GM21390 (cell line): ENCODE data around the gene HOXA3.

Source experiments
- ATAC-seq: cut with Tn5 transposase; IDR thresholded peaks from one replicate; pipeline ENCODE4 v1.9.1; 2021; ENCODE audit not compliant: unreplicated experiment

HOXA3 gene

DNA sequence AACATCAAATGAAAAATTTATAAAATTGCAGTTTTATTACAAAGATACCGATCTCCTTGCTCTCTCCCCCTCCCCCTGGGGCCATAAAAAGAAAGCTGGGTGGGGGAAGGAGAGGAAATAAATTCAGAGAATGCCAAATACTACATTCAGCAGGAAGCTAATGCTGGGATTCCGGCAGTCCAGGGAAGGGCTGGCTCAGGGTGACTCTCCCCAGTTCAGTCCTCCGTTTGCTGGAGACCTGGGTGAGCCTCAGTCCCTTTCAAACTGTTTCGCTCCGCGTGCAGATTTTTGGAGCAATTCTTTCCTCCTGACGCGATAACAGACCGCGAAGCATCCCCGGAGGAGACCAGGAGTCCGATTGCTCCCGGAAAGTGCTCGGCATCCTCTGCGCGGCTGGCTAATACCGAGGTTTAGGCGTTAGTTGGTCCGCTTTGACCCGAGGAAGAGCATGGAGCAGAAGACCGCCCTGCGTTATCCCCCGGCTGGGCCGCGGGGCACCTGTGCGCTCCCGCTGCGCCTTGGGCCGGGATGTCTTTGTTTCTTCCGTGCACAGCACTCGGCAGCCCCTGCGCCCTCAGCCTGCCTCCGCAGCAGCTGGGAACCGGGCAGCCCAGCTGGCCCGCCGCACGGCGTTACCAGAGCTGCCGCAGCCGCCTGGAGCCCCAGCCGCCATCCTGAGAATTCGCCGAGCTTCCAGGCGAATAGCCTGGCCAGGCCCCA is 46.0 kb downstream of the HOXA3 start:
- no peak for ATAC-seq

DNA sequence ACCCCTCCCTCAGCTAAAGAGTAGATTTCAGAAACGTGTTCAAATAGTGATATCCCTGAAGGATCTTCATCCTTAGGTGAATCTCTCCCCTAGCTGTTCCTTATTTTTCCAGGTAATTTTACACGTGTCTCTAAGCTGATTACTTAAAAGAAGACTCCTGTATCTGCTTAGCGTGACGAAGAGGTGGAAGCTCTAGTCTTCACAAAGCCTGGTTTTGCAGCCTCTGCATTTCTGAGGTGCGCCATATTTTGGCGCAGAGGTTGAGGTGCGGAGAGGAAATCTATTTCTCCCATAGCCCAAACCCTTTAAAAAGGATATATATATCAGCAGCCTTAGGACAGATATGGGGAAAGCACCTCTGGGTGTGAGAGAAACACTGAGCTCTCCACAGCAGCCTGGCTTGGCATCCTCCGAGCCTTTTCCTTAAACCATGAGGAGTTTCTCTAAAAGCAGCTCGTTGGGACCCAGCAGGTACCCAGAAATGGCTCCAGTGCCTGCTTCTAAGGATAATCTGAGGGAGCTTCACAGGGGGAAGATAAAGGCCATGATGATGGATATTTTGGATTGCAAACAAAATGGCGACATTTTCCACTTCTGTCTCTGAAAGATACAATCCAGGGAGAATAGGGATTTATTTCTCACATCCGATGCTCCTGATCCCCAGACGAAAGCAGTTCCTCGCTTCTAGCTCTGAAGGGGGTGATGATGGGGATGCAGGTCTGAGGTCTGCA is 46.9 kb downstream of the HOXA3 start:
- ATAC-seq: no peak

DNA sequence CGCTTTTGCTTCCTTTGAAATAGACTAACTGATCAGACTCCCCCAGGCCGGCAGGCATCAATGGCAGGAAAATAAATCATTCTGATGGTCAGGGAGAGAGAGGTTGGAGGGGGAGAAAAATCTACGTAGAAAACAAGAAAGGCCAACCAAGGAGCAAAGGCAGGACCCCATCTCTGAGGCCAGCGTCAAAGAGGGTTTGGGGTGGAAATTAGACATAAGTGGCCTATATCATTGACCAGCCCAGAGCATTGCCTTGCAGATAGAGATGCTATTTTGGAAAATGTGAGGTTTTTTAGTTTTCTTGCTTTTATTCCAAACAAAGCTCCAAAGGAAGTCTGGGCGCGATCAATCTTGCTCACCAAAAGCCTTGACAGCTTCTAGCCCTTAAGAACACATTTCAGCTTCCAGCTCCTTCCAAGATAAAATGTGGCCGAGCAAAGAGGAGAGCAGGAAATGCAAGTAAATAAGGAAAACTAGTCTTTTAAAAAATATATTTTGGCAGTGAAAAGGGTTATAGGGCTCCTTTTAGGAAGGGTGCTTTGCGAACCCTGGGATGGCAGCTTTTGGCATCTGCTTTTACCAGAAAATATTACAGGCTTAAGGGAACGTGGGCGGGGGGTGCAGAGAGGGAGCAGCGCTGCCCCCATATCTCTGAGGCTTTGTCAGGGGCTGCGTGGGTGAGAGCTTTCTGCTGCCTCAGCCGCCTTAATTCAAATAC is 47.9 kb downstream of the HOXA3 start:
- no peak for ATAC-seq

DNA sequence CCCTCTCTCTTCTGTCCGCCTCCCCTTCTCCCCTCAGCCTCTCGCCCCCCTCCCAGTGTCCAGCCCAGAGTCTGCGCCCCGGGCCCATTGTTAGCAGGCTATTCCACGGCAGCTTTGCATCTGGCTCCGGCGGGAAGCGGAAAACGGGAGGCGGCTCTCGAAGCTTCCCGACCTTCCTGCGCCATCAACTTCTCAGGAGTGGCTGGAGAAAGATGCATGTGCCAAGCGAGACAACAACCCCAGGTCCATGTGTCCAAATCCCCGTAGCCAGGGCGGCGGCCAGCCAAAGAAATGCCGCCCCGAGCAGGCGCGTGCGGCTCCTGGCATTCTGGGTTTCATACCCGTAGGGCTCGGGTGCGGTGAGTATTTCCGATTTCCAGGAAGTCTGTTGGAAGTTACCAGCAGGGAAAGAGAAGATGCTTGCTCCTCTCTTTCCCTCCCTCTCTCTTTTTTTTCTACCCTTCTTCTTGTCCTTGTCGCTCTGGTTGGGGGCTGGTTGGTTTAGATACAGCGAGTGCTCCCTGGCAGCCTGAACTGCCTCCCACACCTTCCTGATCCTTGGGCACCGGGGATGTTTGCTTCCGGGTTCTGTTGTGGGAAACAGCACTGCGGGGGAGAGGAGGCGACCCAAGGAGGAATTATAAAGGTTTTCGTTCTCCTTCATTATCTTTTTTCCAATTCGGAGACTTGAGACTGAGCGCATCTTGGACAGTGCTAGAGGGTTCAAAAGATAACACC is 48.7 kb downstream of the HOXA3 start:
- ATAC-seq: no peak

DNA sequence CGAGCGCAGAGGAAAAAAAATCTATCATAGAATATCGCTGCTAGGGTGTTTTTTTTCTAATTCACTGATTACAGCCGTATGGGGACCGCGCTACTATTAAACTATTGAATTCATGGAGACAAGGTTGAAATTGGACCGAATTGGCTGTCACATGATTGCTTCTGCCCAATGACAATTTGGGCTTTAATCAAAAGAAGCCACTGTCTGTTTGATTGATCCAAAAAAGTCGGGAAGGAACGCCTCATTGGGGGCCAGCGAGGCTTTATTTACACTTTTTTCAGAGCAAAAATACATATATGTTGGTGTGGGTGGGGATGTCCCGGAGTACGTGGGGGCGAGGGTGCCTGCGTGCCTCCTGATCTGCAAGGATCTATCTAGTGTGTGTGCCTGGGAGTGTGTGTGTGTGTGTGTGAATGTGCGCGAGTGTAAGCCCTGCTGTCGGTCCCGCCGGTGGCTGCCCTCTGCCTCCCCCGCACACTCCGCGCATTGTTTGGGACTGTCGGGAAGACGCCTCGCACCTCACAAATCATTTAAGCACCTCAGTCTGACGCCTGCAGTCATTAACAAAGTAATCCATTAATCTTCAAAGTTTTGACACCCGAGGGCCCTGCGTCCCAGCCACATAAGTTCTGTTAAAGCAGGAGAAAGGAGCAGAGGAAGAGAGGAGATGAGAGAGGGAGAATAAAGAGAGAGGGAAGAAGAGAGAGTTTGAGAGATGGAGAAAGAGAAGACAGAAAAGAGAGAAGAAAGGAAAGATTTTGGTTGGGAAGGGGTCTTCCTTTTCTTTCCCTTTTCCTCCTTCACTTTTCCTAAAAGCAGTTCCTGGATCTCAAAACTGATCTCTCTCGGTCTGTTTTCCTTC is 49.6 kb downstream of the HOXA3 start, which contains the start of gene HOXA2:
Gene HOXA2 (minus strand): TSS at position 103 of the 862 bp plus-strand sequence. CDS start 183 bp downstream, outside the sequence.
- ATAC-seq: no peak

DNA sequence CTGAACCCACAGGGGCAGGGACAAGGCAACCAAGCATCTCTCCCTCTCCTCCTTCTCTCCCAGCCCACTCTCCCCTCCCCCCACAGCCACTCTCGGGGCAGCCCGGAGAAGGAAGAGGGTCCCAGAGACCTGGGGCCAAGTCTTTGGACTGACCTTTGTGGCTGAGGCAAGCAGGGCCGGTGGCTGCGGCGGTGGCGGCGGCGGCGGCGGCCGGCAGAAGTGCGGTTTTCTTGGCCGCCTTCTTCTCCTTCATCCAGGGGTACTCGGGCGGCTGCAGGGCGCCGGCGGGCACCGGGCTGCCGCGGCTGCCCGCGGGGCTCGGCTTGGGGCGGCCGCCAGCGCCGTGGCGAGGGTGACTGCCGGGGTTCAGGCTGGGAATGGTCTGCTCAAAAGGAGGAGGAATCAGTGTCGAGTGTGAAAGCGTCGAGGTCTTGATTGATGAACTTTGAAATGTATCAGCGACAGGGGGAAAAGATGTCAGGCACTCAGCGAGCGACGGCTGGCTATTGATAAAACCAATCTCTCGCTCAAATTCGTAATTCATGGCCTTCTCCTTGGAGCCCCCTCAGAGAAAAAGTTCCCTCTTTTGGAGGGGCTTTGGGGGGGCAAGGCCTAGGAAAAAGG is 50.3 kb downstream of the HOXA3 start:
- ATAC-seq: no peak

DNA sequence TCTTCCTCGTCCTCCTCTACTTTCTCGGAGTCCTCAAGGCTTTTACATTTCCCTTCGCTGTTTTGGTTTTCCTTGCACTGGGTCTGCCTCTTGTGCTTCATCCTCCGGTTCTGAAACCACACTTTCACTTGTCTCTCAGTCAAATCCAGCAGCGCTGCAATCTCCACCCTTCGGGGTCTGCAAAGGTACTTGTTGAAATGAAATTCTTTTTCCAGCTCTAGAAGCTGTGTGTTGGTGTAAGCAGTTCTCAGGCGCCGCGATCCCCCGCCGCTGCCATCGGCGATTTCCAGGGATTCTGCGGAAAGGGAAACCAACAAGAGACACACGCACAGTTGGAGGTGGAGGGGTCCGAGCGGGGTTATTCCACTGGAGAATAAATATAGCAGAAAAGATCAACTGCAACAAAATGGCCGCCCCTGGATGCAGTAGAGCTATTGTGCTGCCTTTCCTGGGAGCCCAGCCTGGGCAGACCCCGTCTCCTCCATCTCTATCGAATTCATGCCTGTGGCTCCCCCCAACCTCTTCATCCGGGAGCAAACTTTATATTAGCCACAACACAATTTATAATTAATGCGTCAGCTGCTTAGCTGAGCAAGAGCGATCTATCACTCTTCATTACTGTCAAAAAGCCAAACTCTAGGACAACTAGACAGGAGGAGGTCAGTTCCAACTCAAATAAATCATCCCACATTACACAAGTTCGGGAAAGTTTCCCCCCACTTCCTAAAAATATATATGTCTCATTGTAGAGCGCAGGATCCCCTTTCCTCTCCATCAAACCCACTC is 51.0 kb downstream of the HOXA3 start:
- ATAC-seq: no peak

DNA sequence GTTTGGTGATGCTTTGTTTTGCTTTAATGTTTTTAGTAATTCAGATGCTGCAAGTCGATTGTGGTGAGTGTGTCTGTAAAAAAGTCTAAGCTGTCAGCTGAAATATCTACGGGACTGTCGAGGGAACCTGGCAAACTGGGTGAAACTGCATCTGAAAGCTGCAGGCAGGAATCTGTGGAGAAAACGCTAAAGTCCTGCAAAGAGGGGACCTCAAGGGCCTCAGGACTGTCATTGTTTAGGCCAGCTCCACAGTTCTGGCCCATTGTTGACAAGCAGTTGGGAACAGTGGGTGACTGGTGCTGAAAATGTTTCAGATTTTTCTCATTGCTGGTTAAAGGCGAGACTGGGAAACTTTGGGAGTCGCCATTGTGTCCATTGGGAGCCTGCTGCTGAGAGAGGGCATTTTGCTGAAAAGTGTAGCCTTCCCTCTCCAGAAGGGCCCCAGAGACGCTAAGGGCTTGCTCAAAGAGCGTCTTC is 51.7 kb downstream of the HOXA3 start:
- no peak for ATAC-seq

DNA sequence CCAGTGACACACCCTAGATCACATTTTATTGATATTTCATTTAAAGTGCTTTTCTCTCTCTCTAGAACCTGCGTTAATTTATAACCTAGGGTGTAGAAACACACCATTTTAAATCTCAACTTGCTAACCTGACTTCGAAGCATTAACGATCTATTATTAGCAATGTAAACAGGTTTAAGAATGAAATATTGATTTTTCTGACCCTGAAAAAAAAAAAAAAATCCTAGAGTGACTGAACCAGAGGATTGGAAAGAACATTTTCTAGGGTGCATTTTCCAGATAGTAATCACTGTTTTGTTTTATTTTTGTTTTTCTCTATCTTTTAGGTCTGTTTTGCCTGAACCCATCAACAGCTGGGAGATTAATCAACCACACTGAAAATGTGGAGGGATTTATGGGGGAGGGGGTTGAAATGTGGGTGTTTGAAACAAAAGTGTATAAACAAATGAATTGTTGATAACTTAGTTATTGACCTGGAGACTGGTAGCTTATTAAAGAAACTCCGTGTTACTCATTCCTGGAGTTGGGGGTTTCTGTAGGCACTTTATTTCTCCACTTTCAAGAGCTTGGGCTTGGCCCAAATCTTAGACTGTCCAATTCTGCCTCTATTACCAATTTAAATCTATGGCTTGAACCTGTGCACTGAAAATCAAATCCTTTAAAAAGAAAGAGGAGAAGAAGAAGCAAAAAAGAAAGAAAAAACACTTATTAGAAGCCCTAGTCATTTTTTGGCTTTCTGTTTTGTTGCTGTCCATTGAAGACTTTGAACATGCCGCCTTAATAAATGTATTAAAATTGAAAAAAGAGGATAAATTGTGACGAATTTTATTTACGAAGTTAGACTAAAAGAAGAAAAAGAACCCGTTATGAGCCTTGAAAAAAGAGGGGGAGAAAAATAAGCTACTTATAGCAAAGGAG is 52.7 kb downstream of the HOXA3 start:
- no peak for ATAC-seq

DNA sequence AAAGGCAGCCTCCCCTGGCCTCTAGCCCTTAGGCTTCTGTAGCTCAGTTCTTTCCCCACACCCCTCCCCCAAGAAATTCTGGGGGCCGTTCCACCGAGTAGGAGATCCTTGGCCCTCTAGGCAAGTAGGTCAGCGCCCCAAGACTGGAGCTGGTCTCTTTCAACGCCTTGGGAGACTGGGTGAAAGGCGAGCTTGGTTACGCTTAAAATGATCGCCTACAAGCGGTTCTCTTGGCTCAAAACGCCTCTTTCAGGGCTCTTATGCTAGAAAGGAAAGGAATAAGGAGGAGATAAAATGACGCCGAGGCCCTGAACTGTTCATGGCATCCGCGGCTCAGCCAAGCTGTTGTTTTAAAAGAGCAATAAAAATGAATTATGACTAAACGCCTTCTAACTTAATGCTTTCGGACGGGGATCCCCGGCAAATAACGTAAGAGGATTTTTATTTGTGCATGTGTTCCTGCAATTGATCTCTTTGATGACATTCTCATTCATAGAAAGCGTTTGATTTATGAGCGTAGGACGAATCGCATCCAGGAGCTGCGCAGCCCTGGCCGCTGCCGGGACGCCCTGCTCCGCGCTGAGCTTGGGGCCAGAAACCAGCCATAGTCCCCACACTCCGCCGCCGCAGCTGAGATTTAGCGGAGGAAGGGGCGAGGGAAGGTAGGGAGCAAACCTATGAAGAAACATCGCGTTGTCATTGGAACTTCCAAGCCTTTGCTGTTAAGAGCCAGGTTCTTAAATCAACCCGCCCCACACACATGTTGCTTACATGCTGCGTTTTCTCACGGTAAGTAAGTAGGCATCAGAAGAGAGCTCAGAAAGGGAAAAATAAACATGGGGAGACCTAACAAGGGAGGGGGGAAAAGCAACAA is 53.6 kb downstream of the HOXA3 start:
- ATAC-seq: no peak

DNA sequence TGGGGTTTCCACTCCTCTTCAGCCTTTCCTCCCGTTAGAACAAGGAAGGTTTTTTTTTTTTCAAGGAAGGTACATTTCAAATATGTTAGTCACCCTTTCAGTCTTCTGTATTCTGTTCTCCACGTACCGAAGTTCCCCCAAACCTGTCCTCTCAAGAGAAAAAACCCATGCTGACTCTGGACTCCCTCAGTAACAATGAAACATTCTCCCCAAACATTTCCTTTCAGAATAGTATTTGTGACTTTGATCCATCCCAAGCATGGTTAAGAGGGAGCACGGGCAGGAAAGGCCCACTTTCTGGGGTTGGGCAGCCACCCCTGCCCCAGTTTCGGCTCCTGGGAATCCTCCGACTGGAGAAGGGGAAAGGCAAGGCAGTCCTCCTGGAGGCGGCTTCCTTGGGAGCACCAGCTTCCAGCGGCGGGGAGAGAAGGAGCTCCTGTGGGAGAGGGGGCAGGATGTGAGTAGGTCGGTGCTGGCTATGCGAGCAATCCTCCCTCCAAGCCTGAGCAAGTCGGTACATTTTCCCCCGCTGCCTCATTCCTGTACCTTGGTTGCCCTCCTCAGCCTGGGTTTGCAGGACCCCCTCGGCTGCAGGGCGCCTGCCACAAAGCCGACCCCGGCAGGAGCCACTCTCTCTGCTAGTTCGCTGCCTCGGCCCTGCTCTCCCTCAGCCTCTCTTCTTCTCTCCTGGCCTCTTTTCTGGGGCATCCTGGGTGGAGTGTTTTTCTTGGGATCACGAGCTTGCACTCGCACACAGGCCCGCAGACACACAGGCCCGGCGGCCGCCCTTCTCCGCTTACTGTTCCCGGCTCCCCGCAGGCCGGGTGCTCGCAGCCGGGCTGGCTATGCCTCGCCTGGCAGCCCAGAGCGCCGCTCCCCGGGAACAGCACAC is 54.5 kb downstream of the HOXA3 start:
- no peak for ATAC-seq

DNA sequence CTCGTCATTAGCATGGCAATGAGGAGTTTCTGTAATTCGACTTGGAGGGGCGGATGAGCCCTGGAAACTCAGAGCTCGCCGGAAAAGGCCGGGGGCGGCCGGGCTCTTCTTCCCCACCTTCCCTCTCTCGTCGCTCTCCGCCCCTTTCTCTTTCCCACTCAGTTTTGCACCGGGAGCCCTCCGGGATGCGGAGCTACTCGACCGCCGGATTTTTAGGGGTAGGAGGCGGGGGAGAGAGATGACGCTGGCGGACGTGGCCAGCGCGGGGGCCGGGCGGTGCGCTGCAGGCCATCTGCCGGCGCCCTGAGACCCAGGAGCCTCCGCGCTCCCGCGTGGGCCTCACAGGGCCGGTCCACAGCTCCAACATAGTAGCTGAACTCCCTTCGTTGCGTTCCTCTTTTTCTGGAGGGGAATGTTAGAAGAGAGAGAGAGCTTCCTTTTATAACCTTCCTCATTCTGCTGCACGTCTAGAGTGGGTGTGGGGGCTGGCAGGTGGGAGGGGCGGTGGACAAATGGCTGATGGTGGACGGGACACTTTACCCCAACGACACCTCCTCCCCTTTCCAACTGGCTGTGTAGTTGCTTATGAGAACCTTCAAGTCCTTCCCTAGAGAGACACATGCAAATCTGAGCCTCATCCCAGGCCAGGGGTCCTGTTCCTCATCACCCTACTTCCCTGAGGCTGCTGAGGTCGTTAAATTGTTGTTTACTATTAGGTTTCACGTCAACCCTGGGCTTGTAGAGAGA is 55.4 kb downstream of the HOXA3 start:
- no peak for ATAC-seq

DNA sequence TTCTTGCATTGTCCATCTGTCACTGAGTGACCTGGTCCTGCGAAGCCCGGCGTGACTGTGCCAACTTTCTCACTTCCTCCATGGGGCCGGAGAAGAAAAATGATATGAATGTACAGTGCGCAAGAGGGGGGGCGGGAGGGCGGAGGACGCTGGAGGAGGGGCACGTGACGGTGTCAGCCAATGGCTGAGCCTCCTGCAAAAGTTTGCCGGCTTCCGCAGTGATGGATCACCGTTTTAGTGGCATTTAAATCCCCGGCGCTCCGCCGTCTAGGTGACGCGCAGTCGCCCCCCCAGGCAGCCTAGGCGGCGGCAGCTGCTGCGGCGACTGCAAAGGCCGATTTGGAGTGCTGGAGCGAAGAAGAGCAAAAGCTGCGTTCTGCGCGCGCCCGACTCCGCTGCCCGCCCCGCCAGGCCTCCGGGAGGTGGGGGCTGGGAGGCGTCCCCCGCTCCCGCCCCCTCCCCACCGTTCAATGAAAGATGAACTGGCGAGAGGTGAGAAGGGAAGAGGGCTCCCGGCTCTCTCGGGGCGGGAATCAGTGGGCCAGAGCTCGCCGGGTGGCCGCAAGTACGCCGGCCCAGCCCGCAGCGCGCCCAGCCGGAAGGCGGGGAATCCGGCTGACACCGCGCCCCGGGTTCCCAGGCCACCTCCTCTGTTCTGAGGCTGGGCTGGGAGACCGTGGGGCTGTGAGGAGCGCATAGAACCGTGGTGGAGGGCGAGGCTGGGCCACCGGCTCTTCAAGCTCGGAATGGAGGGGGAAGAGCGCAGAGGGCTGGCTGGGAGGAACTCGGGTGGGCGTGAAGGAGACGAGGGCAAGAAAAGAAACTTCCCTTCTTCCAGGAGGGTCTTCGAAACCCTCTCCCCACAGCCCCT is 56.3 kb downstream of the HOXA3 start, which contains the start of gene HOXA1:
Gene HOXA1 (minus strand): TSS at position 104 of the 871 bp plus-strand sequence. CDS start 88 bp downstream, at position 16.
- peak; percentile 87 for ATAC-seq
